Endothelial cell of umbilical vein (primary cell): ENCODE results near the gene LGI4. TPM values are rescaled to one million over a fixed set of nuclear protein-coding genes. Genes with fewer than 3 reads are reported as not detected.

Experiments
- BruUV-seq: library from RNA; stranded (reverse); fragments of 400-500 nt; replicated peaks from 2 replicates; lab custom pipeline; 2021; lab: Mats Ljungman, UMichigan
- CTCF ChIA-PET: fragments of 300-600, 350-600 bp; sonication (Branson Sonifier 250); formaldehyde crosslinking; loops from one replicate; lab custom pipeline; 2021; ENCODE audit warnings: antibody characterized with exemption, inconsistent platforms; lab: Charles Lee
- POLR2A ChIA-PET: fragments of 300-600, 350-600 bp; sonication (Branson Sonifier 250); formaldehyde crosslinking; loops from one replicate; lab custom pipeline; 2021; ENCODE audit warnings: antibody characterized with exemption, inconsistent platforms; lab: Charles Lee
- DNase-seq: peaks from one replicate; pipeline ENCODE4 v3.0.0-alpha.2; 2011; ENCODE audit warnings: low read depth, low spot score
- FAIRE-seq: peaks from 2 replicates; lab custom pipeline; 2011; peaks lifted over from hg19 to GRCh38; lab: Jason Lieb, UNC
- H2AFZ ChIP-seq: 2 replicates; pipeline ENCODE4 v1.6.0; 2012; ENCODE audit warnings: low read depth, low read length, control low read depth, inconsistent platforms
- H3K27ac ChIP-seq: 2 replicates; pipeline ENCODE4 v1.5.1; 2011; ENCODE audit warnings: low read depth, mild to moderate bottlenecking, control low read depth, low read length, moderate library complexity; ENCODE audit not compliant: insufficient read depth
- H3K27me3 ChIP-seq, 2 experiments: 2 replicates each; pipeline versions ENCODE4 v1.6.0 to v1.6.1; 2011; ENCODE audit warnings: low read length in 2 of 2, mixed read lengths in 1 of 2; ENCODE audit not compliant: control insufficient read depth in 2 of 2, insufficient read depth in 2 of 2
- H3K36me3 ChIP-seq, 2 experiments: 2 replicates in 1 of 2; 3 replicates in 1 of 2; pipeline ENCODE4 v1.5.1; 2011; ENCODE audit warnings: low read length in 2 of 2, mild to moderate bottlenecking in 1 of 2, moderate library complexity in 1 of 2; ENCODE audit not compliant: control insufficient read depth in 2 of 2, insufficient read depth in 2 of 2; ENCODE audit errors: extremely low read depth in 1 of 2
- H3K4me1 ChIP-seq: 3 replicates; pipeline ENCODE4 v1.5.1; 2011; ENCODE audit warnings: mild to moderate bottlenecking, low read length; ENCODE audit not compliant: control insufficient read depth, insufficient read depth; ENCODE audit errors: extremely low read depth
- H3K4me2 ChIP-seq: 2 replicates; pipeline ENCODE4 v1.6.1; 2011; ENCODE audit warnings: low read length, control low read depth, mixed read lengths; ENCODE audit not compliant: insufficient read depth
- H3K4me3 ChIP-seq, 3 experiments: fragments of 200-600 bp in 1 of 3; sonication (generic), shearing (Covaris generic) in 1 of 3; replicated peaks in 1 of 3; 2 replicates each; pipeline ENCODE4 v1.5.1; 2011 to 2016; ENCODE audit warnings: control low read depth in 3 of 3, low read length in 3 of 3, mild to moderate bottlenecking in 2 of 3, inconsistent platforms in 1 of 3, low read depth in 1 of 3, moderate library complexity in 1 of 3; ENCODE audit not compliant: insufficient read depth in 1 of 3
- H3K79me2 ChIP-seq: 2 replicates; pipeline ENCODE4 v1.6.0; 2012; ENCODE audit warnings: low read length, inconsistent platforms; ENCODE audit not compliant: control insufficient read depth, insufficient read depth
- H3K9ac ChIP-seq: replicated peaks from 2 replicates; pipeline ENCODE3; 2011; ENCODE audit warnings: low read length, control low read depth; ENCODE audit not compliant: insufficient read depth; ENCODE audit errors: extremely low read depth
- H3K9me1 ChIP-seq: replicated peaks from 3 replicates; pipeline ENCODE4 v1.6.0; 2011; ENCODE audit warnings: mild to moderate bottlenecking, low read length; ENCODE audit not compliant: control insufficient read depth, insufficient read depth; ENCODE audit errors: extremely low read depth
- H3K9me3 ChIP-seq: replicated peaks from 2 replicates; pipeline ENCODE4 v1.5.1; 2012; ENCODE audit warnings: low read length, inconsistent platforms; ENCODE audit not compliant: control insufficient read depth, insufficient read depth
- H4K20me1 ChIP-seq: replicated peaks from 2 replicates; pipeline ENCODE3; 2011; ENCODE audit warnings: mild to moderate bottlenecking, low read length; ENCODE audit not compliant: control insufficient read depth, insufficient read depth; ENCODE audit errors: extremely low read depth
- EZH2 ChIP-seq: IDR thresholded peaks from 2 replicates; pipeline ENCODE4 v1.6.1; 2012; ENCODE audit warnings: borderline replicate concordance, low read depth, mild to moderate bottlenecking, moderate library complexity, low read length, inconsistent platforms; ENCODE audit not compliant: severe bottlenecking
- FOS ChIP-seq: IDR thresholded peaks from 2 replicates; pipeline ENCODE4 v1.6.1; 2011; ENCODE audit warnings: mild to moderate bottlenecking, low read length, moderate library complexity, borderline replicate concordance; ENCODE audit not compliant: insufficient read depth
- JUN ChIP-seq: IDR thresholded peaks from 2 replicates; pipeline ENCODE4 v1.6.1; 2011; ENCODE audit warnings: borderline replicate concordance, low read depth; ENCODE audit not compliant: insufficient read length, insufficient read depth
- MYC ChIP-seq: IDR thresholded peaks from one replicate; pipeline ENCODE4 v1.6.1; 2011; ENCODE audit warnings: mild to moderate bottlenecking, low read depth, low read length
- POLR2A ChIP-seq: IDR thresholded peaks from 2 replicates; pipeline ENCODE4 v1.6.1; 2012; ENCODE audit warnings: low read depth, mild to moderate bottlenecking, control low read depth, low read length
- POLR2AphosphoS5 ChIP-seq: IDR thresholded peaks from 2 replicates; pipeline ENCODE4 v1.6.1; 2012; ENCODE audit warnings: low read depth, mild to moderate bottlenecking, control low read depth, low read length, moderate library complexity; ENCODE audit not compliant: insufficient read depth
- dilution Hi-C: fragments of 300-500 bp; cut with MboI; formaldehyde crosslinking; loops from one replicate; pipeline ENCODE4 v1.15.0; 2019; ENCODE audit warnings: low sequenced_read_pairs; ENCODE audit not compliant: extremely low pct_ligation_motif_present
- intact Hi-C: fragments of 100-400 bp; cut with micrococcal nuclease; formaldehyde crosslinking; loops from one replicate; pipeline ENCODE4 v1.10.0; 2022
- polyA plus RNA-seq, 4 experiments: library from polyadenylated mRNA; depleted of rRNA in 3 of 4; stranded (reverse) in 3 of 4; unstranded in 1 of 4; fragments of >200 nt; gene quantifications; 2 replicates each; pipeline versions ENCODE4 v1.2.1 to v1.2.3, GENCODE V29; 2011 to 2012; ENCODE audit warnings: missing spikeins in 1 of 4
- total RNA-seq: library from RNA; stranded (reverse); gene quantifications from 2 replicates; pipeline ENCODE4 v1.2.3, GENCODE V29; 2021
- TF ChIP-seq, protein P1 (sequence below), 2 donors: IDR thresholded peaks; 1 replicate in 1 of 2; 2 replicates in 1 of 2; pipeline ENCODE4 v1.5.1; 2011; ENCODE audit warnings: low read length in 2 of 2, mild to moderate bottlenecking in 2 of 2, moderate library complexity in 2 of 2, control low read depth in 1 of 2, inconsistent platforms in 1 of 2, low read depth in 1 of 2; ENCODE audit not compliant: insufficient read depth in 1 of 2; ENCODE audit errors: extremely low read depth in 1 of 2
- TF ChIP-seq, protein P2 (sequence below): IDR thresholded peaks from 2 replicates; pipeline ENCODE4 v1.6.1; 2011; ENCODE audit not compliant: insufficient read depth, insufficient read length

LGI4 gene
- total and polyA plus RNA-seq, 2 donors (not counting 3 experiments of a cell fraction or from before 2014, with no cell fraction given): not detected

DNA sequence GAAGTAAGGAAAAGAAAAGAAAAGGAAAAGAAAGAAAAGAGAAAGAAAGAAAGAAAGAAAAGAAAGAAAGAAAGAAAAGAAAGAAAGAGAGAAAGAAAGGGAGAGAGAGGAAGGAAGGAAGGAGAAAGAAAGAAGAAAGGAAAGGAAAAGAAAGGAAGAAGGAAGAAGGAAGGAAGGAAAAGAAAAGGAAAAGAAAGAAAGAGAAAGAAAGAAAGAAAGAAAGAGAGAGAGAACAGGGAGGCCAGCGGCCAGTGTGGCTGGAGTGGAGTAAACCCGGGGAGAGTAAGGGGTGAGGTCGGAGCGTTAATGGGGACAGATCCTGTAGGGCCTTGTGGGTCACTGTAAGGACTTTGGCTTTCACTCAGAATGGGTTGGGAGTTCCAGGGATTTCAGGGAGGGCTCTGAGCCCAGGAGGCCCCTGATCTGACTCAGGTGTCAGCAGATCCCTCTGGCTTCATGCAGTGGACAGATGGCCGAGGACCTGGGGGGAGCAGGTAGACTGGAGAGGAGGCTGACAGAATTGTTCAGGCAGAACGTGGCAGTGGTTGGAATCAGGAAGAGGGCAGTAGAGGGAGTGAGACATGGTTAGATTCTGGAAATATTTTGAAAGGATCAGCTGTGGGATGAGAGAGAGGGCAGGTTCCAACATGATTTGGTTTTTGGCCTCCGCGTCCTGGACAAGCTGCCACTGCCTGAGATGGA, 39.0 kb downstream of the LGI4 start:
- Histone ChIP-seq H3K4me1 (no peaks in the 10 kb centered on the region), H3K9me1 (no peaks in the 10 kb centered on the region), H3K9ac (no peak overlapping the region), H3K27me3 (no peaks in the 10 kb centered on the region), H3K4me3 (no peak overlapping the region), H3K27ac (no peak overlapping the region), H2AFZ (no peak overlapping the region), H3K9me3 (no peaks in the 10 kb centered on the region), H4K20me1 (no peaks in the 10 kb centered on the region), H3K36me3 (no peaks in the 10 kb centered on the region), H3K4me2 (no peak overlapping the region), H3K79me2 (no peaks in the 10 kb centered on the region)
- ChIA-PET CTCF (no interaction called here), POLR2A (no interaction called here)
- intact Hi-C loops: no loop called here
- TF ChIP-seq POLR2A (no peak), EZH2 (no peak), MYC (no peak)
- TF ChIP-seq, protein P1, sequence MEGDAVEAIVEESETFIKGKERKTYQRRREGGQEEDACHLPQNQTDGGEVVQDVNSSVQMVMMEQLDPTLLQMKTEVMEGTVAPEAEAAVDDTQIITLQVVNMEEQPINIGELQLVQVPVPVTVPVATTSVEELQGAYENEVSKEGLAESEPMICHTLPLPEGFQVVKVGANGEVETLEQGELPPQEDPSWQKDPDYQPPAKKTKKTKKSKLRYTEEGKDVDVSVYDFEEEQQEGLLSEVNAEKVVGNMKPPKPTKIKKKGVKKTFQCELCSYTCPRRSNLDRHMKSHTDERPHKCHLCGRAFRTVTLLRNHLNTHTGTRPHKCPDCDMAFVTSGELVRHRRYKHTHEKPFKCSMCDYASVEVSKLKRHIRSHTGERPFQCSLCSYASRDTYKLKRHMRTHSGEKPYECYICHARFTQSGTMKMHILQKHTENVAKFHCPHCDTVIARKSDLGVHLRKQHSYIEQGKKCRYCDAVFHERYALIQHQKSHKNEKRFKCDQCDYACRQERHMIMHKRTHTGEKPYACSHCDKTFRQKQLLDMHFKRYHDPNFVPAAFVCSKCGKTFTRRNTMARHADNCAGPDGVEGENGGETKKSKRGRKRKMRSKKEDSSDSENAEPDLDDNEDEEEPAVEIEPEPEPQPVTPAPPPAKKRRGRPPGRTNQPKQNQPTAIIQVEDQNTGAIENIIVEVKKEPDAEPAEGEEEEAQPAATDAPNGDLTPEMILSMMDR (IDR thresholded peaks at IDR 0.05; ENCODE audit: extremely low read depth in 1 of 2, insufficient read depth in 1 of 2, low read depth in 1 of 2, low read length in 2 of 2): no peak
- FAIRE-seq (no peak), DNase-seq (no peak)
- dilution Hi-C loops: no loop called here
- BruUV-seq: no TSS peak

DNA sequence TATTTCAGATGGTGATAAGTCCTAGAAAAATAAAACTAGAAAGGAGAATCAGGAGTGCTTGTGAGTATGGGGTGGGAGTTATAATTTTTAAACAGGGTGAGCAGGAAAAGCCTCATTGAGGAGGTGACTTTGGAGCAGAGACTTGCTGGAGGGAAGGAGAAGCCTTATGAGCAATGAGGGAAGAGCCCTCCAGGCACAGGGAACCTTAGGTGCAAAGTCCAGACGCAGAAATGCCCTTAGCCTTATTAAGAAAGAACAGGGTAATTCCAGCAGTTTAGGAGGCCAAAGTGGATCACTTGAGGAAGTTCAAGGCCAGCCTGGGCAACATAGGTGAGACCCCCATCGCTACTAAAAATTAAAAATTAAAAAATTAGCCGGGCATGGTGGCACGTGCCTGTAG, 40.2 kb downstream of the LGI4 start:
- no peaks in the 10 kb centered on the region for H3K9me1 ChIP-seq
- H3K27ac ChIP-seq: no peak overlapping the region
- DNase-seq: no peak
- H2AFZ ChIP-seq: no peak overlapping the region
- H4K20me1 ChIP-seq: no peaks in the 10 kb centered on the region
- intact Hi-C loops (no loop called here), dilution Hi-C loops (no loop called here)
- H3K4me2 ChIP-seq: no peak overlapping the region
- no peaks in the 10 kb centered on the region for H3K9me3 ChIP-seq
- ChIA-PET CTCF (no interaction called here), POLR2A (no interaction called here)
- H3K4me1 ChIP-seq: no peaks in the 10 kb centered on the region
- no peaks in the 10 kb centered on the region for H3K36me3 ChIP-seq
- H3K79me2 ChIP-seq: no peaks in the 10 kb centered on the region
- no peak overlapping the region for H3K4me3 ChIP-seq
- no peak for FAIRE-seq
- H3K9ac ChIP-seq: no peak overlapping the region
- no TSS peak for BruUV-seq
- peaks cover 0 to 1% of the 10 kb centered on the region in 2 experiments for H3K27me3 ChIP-seq
- no peak for TF ChIP-seq POLR2A
- TF ChIP-seq EZH2: no peak
- no peak for TF ChIP-seq FOS
- TF ChIP-seq, protein P2, sequence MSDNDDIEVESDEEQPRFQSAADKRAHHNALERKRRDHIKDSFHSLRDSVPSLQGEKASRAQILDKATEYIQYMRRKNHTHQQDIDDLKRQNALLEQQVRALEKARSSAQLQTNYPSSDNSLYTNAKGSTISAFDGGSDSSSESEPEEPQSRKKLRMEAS: no peak
- no peak for TF ChIP-seq JUN
- no peak for TF ChIP-seq POLR2AphosphoS5
